Tibial nerve (tissue), 4 donors: ENCODE results near the gene ASB3. TPM values are rescaled to one million over a fixed set of nuclear protein-coding genes. Genes with fewer than 3 reads are reported as not detected.
"Not testable (repeated sequence)": the region's sequence is repeated elsewhere in the genome, so short reads cannot be mapped to it uniquely, and the experiment has no call there.

Source experiments
- DNase-seq, 2 donors: peaks; one replicate each; pipeline ENCODE4 v3.0.0-alpha.2; 2019; ENCODE audit warnings: low spot score in 2 of 2
- H3K27ac ChIP-seq, 4 donors: fragments of 200-600 bp; sonication (generic) in 3 of 4; one replicate each; pipeline ENCODE4 v1.5.1; 2017 to 2019; ENCODE audit warnings: mild to moderate bottlenecking in 1 of 4
- H3K27me3 ChIP-seq, 2 donors: fragments of 200-600 bp; sonication (generic) in 1 of 2; one replicate each; pipeline versions ENCODE4 v1.5.1 to v1.6.0; 2017 to 2019
- H3K36me3 ChIP-seq, 3 donors: fragments of 200-600 bp; sonication (generic); one replicate each; pipeline ENCODE4 v1.5.1; 2018 to 2019
- H3K4me1 ChIP-seq, 4 donors: fragments of 200-600 bp; sonication (generic) in 3 of 4; one replicate each; pipeline ENCODE4 v1.5.1; 2017 to 2019
- H3K4me3 ChIP-seq, 4 donors: fragments of 200-600 bp; sonication (generic) in 3 of 4; one replicate each; pipeline ENCODE4 v1.5.1; 2017 to 2019; ENCODE audit warnings: mild to moderate bottlenecking in 1 of 4, moderate library complexity in 1 of 4
- H3K9me3 ChIP-seq, 4 donors: fragments of 200-600 bp; sonication (generic) in 3 of 4; one replicate each; pipeline ENCODE4 v1.5.1; 2017 to 2019
- CTCF ChIP-seq, 5 experiments: fragments of 200-600 bp in 3 of 5; fragments of 450-650 bp in 2 of 5; sonication (generic) in 3 of 5; IDR thresholded peaks; one replicate each; pipeline ENCODE4 v1.5.1; 2016 to 2019; ENCODE audit warnings: antibody characterized with exemption in 5 of 5, mild to moderate bottlenecking in 3 of 5, moderate library complexity in 2 of 5
- EP300 ChIP-seq, 2 donors: sonication (generic); formaldehyde crosslinking; IDR thresholded peaks; one replicate each; pipeline ENCODE4 v1.6.1; 2017; ENCODE audit warnings: antibody characterized with exemption in 2 of 2, mild to moderate bottlenecking in 1 of 2
- POLR2A ChIP-seq, 2 donors: fragments of 450-650 bp; IDR thresholded peaks; one replicate each; pipeline ENCODE4 v1.6.1; 2017; ENCODE audit warnings: antibody characterized with exemption in 2 of 2, mild to moderate bottlenecking in 2 of 2, moderate library complexity in 2 of 2
- WGBS, 2 donors: methylation state at CpG; one replicate each; pipeline ENCODE4 v1.1.5; 2018; 5-methylcytosine and 5-hydroxymethylcytosine counted together
- total RNA-seq, 4 donors: library from RNA; depleted of rRNA; stranded (reverse); fragments of >200 nt; gene quantifications; one replicate each; pipeline ENCODE4 v1.1.0, GENCODE V29; 2016

Gene ASB3
- total RNA-seq, 4 donors from 2014 or later = 16.8 to 24.7 (median 17.3) TPM

- Histone ChIP-seq H3K27me3 (no peaks in the 10 kb centered on the region), H3K27ac (no peak overlapping the region), H3K4me3 (no peak overlapping the region), H3K36me3 (peaks cover 0 to 22% (median 0%) of the 10 kb centered on the region in 3 donors), H3K4me1 (no peaks in the 10 kb centered on the region), H3K9me3 (peaks cover 0 to 15% (median 0%) of the 10 kb centered on the region in 4 donors)
- no peak for TF ChIP-seq POLR2A (IDR thresholded peaks at IDR 0.05)
- TF ChIP-seq CTCF (IDR thresholded peaks at IDR 0.05) = no peak
- TF ChIP-seq EP300 (IDR thresholded peaks at IDR 0.05) = no peak
- WGBS, 2 donors = 95 to 100% methylated on average over 2 of the region's 2 CpGs
- DNase-seq = no peak
Observed at GRCh38 chr2:53660886-53661285, 125.9 kb downstream of the ASB3 start.

- H3K4me1 ChIP-seq, H3K27me3 ChIP-seq, H3K9me3 ChIP-seq, H3K4me3 ChIP-seq, H3K27ac ChIP-seq, DNase-seq, H3K36me3 ChIP-seq: not testable (repeated sequence)
- WGBS, 2 donors = 77 to 85% methylated on average over 4 of the region's 4 CpGs
Observed at GRCh38 chr2:53658474-53658873, 128.3 kb downstream of the ASB3 start.

GRCh38 chr2:53655256-53655655 lies 131.5 kb downstream of the ASB3 start:
- Histone ChIP-seq H3K27me3 (no peaks in the 10 kb centered on the region), H3K9me3 (no peaks in the 10 kb centered on the region), H3K4me3 (no peak overlapping the region), H3K27ac (no peak overlapping the region), H3K36me3 (no peaks in the 10 kb centered on the region), H3K4me1 (no peaks in the 10 kb centered on the region)
- WGBS, 2 donors = 26 to 33% methylated on average over 1 of the region's 1 CpG
- TF ChIP-seq POLR2A (IDR thresholded peaks at IDR 0.05) (no peak), EP300 (IDR thresholded peaks at IDR 0.05) (no peak), CTCF (IDR thresholded peaks at IDR 0.05) (no peak)
- no peak for DNase-seq

GRCh38 chr2:53654396-53654795 lies 132.4 kb downstream of the ASB3 start:
- H3K4me3 ChIP-seq = no peak overlapping the region
- no peaks in the 10 kb centered on the region for H3K4me1 ChIP-seq
- no peak for DNase-seq
- no peaks in the 10 kb centered on the region for H3K9me3 ChIP-seq
- TF ChIP-seq CTCF (IDR thresholded peaks at IDR 0.05) = no peak
- no peak for TF ChIP-seq EP300 (IDR thresholded peaks at IDR 0.05)
- TF ChIP-seq POLR2A (IDR thresholded peaks at IDR 0.05) = no peak
- H3K27ac ChIP-seq = no peak overlapping the region
- no peaks in the 10 kb centered on the region for H3K27me3 ChIP-seq
- H3K36me3 ChIP-seq = no peaks in the 10 kb centered on the region

- Histone ChIP-seq H3K4me3 (no peak overlapping the region), H3K27me3 (no peaks in the 10 kb centered on the region), H3K27ac (no peak overlapping the region), H3K4me1 (no peaks in the 10 kb centered on the region), H3K36me3 (no peaks in the 10 kb centered on the region), H3K9me3 (no peaks in the 10 kb centered on the region)
- TF ChIP-seq EP300 (IDR thresholded peaks at IDR 0.05) = no peak
- no peak for TF ChIP-seq CTCF (IDR thresholded peaks at IDR 0.05)
- TF ChIP-seq POLR2A (IDR thresholded peaks at IDR 0.05) = no peak
- 74 to 86% methylated on average over 2 of the region's 2 CpGs for WGBS, 2 donors
- DNase-seq = no peak
Observed at GRCh38 chr2:53652131-53652530, 134.6 kb downstream of the ASB3 start.

- Histone ChIP-seq H3K4me3 (no peak overlapping the region), H3K36me3 (no peaks in the 10 kb centered on the region), H3K4me1 (no peaks in the 10 kb centered on the region), H3K9me3 (no peaks in the 10 kb centered on the region), H3K27ac (no peak overlapping the region), H3K27me3 (no peaks in the 10 kb centered on the region)
- no peak for DNase-seq
- WGBS, 2 donors = 89 to 97% methylated on average over 2 of the region's 2 CpGs
- no peak for TF ChIP-seq EP300 (IDR thresholded peaks at IDR 0.05)
- TF ChIP-seq CTCF (IDR thresholded peaks at IDR 0.05) = no peak
- no peak for TF ChIP-seq POLR2A (IDR thresholded peaks at IDR 0.05)
Observed at GRCh38 chr2:53646788-53647187, 140.0 kb downstream of the ASB3 start.
